Adipocyte (in vitro differentiated cells): ENCODE data around the gene RBFOX2.
"Not testable (repeated sequence)": the region's sequence is repeated elsewhere in the genome, so short reads cannot be mapped to it uniquely, and the experiment has no call there.

Experiments
- DNase-seq: peaks from one replicate; pipeline ENCODE4 v3.0.0-alpha.2; 2015; ENCODE audit warnings: low read depth
- H3K27me3 ChIP-seq: replicated peaks from 2 replicates; pipeline ENCODE4 v1.7.0; 2013; ENCODE audit warnings: mild to moderate bottlenecking, low read length, moderate library complexity; ENCODE audit not compliant: control insufficient read depth, insufficient read depth
- H3K36me3 ChIP-seq: 2 replicates; pipeline ENCODE4 v1.7.0; 2013; ENCODE audit warnings: low read length, mild to moderate bottlenecking, moderate library complexity; ENCODE audit not compliant: control insufficient read depth, insufficient read depth, severe bottlenecking
- H3K4me1 ChIP-seq: 2 replicates; pipeline ENCODE4 v1.7.0; 2013; ENCODE audit warnings: mild to moderate bottlenecking, low read length, moderate library complexity; ENCODE audit not compliant: control insufficient read depth, insufficient read depth
- H3K4me3 ChIP-seq: 2 replicates; pipeline ENCODE4 v1.7.0; 2013; ENCODE audit warnings: mild to moderate bottlenecking, low read length, moderate library complexity
- H3K9ac ChIP-seq: 2 replicates; pipeline ENCODE4 v1.7.0; 2013; ENCODE audit warnings: mild to moderate bottlenecking, low read length, moderate library complexity
- H3K9me3 ChIP-seq: 2 replicates; pipeline ENCODE4 v1.7.0; 2013; ENCODE audit warnings: mild to moderate bottlenecking, low read length, moderate library complexity; ENCODE audit not compliant: control insufficient read depth

RBFOX2 gene

GRCh38 chr22:35811670-35812069 is 217.0 kb downstream of the RBFOX2 start:
- H3K27me3 ChIP-seq = no peaks in the 10 kb centered on the region
- peaks cover 29% of the 10 kb centered on the region for H3K36me3 ChIP-seq
- peaks cover 7% of the 10 kb centered on the region for H3K4me1 ChIP-seq
- no peak for DNase-seq
- no peak overlapping the region for H3K9ac ChIP-seq
- no peak overlapping the region for H3K4me3 ChIP-seq
- H3K9me3 ChIP-seq = peaks cover 15% of the 10 kb centered on the region

- peaks cover 15% of the 10 kb centered on the region for H3K9me3 ChIP-seq
- H3K36me3 ChIP-seq = peaks cover 40% of the 10 kb centered on the region
- no peaks in the 10 kb centered on the region for H3K4me1 ChIP-seq
- no peak overlapping the region for H3K9ac ChIP-seq
- H3K4me3 ChIP-seq = no peak overlapping the region
- no peak for DNase-seq
- no peaks in the 10 kb centered on the region for H3K27me3 ChIP-seq
Measured at GRCh38 chr22:35809816-35810215, 218.8 kb downstream of the RBFOX2 start.

GRCh38 chr22:35808377-35808776 is 220.2 kb downstream of the RBFOX2 start:
- peaks cover 16% of the 10 kb centered on the region for H3K9me3 ChIP-seq
- no peak overlapping the region for H3K9ac ChIP-seq
- no peak for DNase-seq
- H3K27me3 ChIP-seq = no peaks in the 10 kb centered on the region
- peaks cover 36% of the 10 kb centered on the region for H3K36me3 ChIP-seq
- peaks cover 5% of the 10 kb centered on the region for H3K4me1 ChIP-seq
- H3K4me3 ChIP-seq = no peak overlapping the region

GRCh38 chr22:35806668-35807067 is 222.0 kb downstream of the RBFOX2 start:
- not testable (repeated sequence) for DNase-seq, H3K9ac ChIP-seq, H3K9me3 ChIP-seq, H3K27me3 ChIP-seq, H3K4me3 ChIP-seq
- Histone ChIP-seq H3K36me3 (peaks cover 31% of the 10 kb centered on the region), H3K4me1 (peaks cover 12% of the 10 kb centered on the region)

GRCh38 chr22:35805466-35805865 is 223.2 kb downstream of the RBFOX2 start:
- Histone ChIP-seq H3K9me3 (peaks cover 5% of the 10 kb centered on the region), H3K4me3 (no peak overlapping the region), H3K9ac (no peak overlapping the region), H3K27me3 (no peaks in the 10 kb centered on the region), H3K36me3 (peaks cover 31% of the 10 kb centered on the region), H3K4me1 (peaks cover 13% of the 10 kb centered on the region)
- no peak for DNase-seq

- peaks cover 5% of the 10 kb centered on the region for H3K9me3 ChIP-seq
- peaks cover 26% of the 10 kb centered on the region for H3K36me3 ChIP-seq
- no peaks in the 10 kb centered on the region for H3K27me3 ChIP-seq
- DNase-seq = no peak
- peak overlapping the region; percentile 39 for H3K4me3 ChIP-seq
- H3K4me1 ChIP-seq = peaks cover 13% of the 10 kb centered on the region
- H3K9ac ChIP-seq = no peak overlapping the region
Measured at GRCh38 chr22:35804421-35804820, 224.2 kb downstream of the RBFOX2 start.

GRCh38 chr22:35802885-35803284 is 225.7 kb downstream of the RBFOX2 start:
- peaks cover 11% of the 10 kb centered on the region for H3K36me3 ChIP-seq
- DNase-seq = peak; percentile 29
- no peaks in the 10 kb centered on the region for H3K27me3 ChIP-seq
- peaks cover 13% of the 10 kb centered on the region for H3K4me1 ChIP-seq
- no peak overlapping the region for H3K4me3 ChIP-seq
- H3K9ac ChIP-seq = no peak overlapping the region
- H3K9me3 ChIP-seq = peaks cover 5% of the 10 kb centered on the region

- H3K27me3 ChIP-seq, DNase-seq, H3K9ac ChIP-seq, H3K9me3 ChIP-seq, H3K4me3 ChIP-seq: not testable (repeated sequence)
- Histone ChIP-seq H3K4me1 (peaks cover 13% of the 10 kb centered on the region), H3K36me3 (peaks cover 10% of the 10 kb centered on the region)
Measured at GRCh38 chr22:35801301-35801700, 227.3 kb downstream of the RBFOX2 start.

- Histone ChIP-seq H3K4me3 (no peak overlapping the region), H3K36me3 (no peaks in the 10 kb centered on the region)
Measured at GRCh38 chr22:35799150-35799549, 229.5 kb downstream of the RBFOX2 start.

GRCh38 chr22:35797411-35797810 is 231.2 kb downstream of the RBFOX2 start:
- Histone ChIP-seq H3K9ac (no peak overlapping the region), H3K36me3 (no peaks in the 10 kb centered on the region), H3K9me3 (no peaks in the 10 kb centered on the region), H3K4me1 (peaks cover 5% of the 10 kb centered on the region), H3K4me3 (no peak overlapping the region), H3K27me3 (no peaks in the 10 kb centered on the region)
- no peak for DNase-seq

More at GRCh38 chr22:35799150-35799549, 229.5 kb downstream of the RBFOX2 start:
- DNase-seq = no peak
- H3K9ac ChIP-seq = no peak overlapping the region
- no peaks in the 10 kb centered on the region for H3K9me3 ChIP-seq
- no peaks in the 10 kb centered on the region for H3K27me3 ChIP-seq
- H3K4me1 ChIP-seq = peaks cover 9% of the 10 kb centered on the region

- no peaks in the 10 kb centered on the region for H3K9me3 ChIP-seq
- no peak overlapping the region for H3K9ac ChIP-seq
- H3K36me3 ChIP-seq = no peaks in the 10 kb centered on the region
- H3K4me1 ChIP-seq = no peaks in the 10 kb centered on the region
- H3K4me3 ChIP-seq = no peak overlapping the region
- no peak for DNase-seq
- H3K27me3 ChIP-seq = no peaks in the 10 kb centered on the region
Measured at GRCh38 chr22:35795476-35795875, 233.1 kb downstream of the RBFOX2 start.

GRCh38 chr22:35792506-35792905 is 236.1 kb downstream of the RBFOX2 start:
- Histone ChIP-seq H3K4me3 (no peak overlapping the region), H3K9me3 (no peaks in the 10 kb centered on the region), H3K36me3 (peaks cover 6% of the 10 kb centered on the region), H3K27me3 (no peaks in the 10 kb centered on the region), H3K4me1 (peaks cover 5% of the 10 kb centered on the region), H3K9ac (no peak overlapping the region)
- no peak for DNase-seq
